Measurements from ENCODE around the gene S1PR1.

DNA sequence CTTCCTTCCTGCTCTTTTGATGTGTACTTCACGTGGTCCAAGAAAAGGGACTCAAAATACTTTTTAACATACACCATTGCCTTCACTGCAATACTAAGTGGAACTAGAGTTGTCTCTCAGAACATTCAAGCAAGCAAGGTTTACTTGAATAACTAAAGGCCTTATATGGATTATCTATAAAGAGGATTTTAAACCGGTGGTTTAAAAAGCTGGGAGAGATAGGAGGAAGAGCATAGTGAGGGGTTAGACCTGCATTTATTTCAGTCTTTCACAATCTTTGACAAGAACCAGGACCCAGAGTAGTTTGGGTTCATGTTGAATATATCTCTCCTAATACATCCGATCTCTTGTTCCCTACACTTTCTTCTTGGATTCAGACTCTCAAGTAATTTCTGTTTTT is 6.9 kb downstream of the S1PR1 start:
- TF ChIP-seq, protein P1, sequence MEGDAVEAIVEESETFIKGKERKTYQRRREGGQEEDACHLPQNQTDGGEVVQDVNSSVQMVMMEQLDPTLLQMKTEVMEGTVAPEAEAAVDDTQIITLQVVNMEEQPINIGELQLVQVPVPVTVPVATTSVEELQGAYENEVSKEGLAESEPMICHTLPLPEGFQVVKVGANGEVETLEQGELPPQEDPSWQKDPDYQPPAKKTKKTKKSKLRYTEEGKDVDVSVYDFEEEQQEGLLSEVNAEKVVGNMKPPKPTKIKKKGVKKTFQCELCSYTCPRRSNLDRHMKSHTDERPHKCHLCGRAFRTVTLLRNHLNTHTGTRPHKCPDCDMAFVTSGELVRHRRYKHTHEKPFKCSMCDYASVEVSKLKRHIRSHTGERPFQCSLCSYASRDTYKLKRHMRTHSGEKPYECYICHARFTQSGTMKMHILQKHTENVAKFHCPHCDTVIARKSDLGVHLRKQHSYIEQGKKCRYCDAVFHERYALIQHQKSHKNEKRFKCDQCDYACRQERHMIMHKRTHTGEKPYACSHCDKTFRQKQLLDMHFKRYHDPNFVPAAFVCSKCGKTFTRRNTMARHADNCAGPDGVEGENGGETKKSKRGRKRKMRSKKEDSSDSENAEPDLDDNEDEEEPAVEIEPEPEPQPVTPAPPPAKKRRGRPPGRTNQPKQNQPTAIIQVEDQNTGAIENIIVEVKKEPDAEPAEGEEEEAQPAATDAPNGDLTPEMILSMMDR (IDR thresholded peaks at IDR 0.05 in 8 of 11, conservative IDR thresholded peaks at IDR 0.05 in 3 of 11) = no peak
- TF ChIP-seq POLR2AphosphoS5 (IDR thresholded peaks at IDR 0.05) = no peak
- TF ChIP-seq POLR2A (IDR thresholded peaks at IDR 0.05) = no peak
